ENCODE results near the gene CDC5L.

Gene CDC5L

DNA sequence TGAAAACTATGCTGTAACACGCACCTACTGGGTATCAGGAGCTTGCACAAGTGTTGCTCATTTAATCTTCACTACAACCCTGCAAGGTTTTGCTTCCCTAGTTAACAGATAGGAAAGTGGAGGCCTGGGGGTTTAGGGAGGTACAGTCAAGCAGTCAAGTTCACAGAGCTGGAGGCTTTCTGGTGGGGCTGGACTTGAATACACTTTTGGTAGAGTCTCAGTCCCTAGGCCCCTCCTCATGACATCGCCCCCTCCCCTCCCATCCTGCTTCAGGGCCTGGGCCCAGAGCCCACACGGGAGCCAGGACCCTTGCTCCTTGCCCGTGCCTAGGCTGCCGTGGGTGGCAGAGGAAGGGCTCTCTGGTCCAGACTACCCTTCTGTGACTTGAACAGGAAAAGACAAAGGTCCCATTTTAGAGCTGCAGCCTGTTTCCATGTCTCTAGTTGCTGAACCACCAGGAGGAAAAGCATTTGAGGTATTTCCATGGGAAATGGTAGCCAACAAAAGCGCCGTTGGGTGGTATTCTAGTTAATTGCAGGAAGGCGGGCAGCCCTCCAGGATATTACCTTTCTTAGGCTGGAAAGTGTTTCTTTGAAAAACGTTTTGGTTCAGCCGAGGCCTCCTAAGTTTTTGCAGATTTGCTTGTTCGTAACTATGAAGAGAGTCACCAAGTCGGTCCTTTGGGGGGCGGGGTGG, 84.9 kb downstream of the CDC5L start:
- 38 to 39% methylated on average over 13 of the region's 13 CpGs for WGBS, 2 experiments
- H3K4me3 ChIP-seq (ENCODE audit: insufficient read depth, low read depth, low read length): no peak overlapping the region
- peaks cover 15% of the 10 kb centered on the region for H3K27me3 ChIP-seq (ENCODE audit: control insufficient read depth, insufficient read depth, low read length, poor library complexity, severe bottlenecking)
- no peaks in the 10 kb centered on the region for H3K36me3 ChIP-seq (ENCODE audit: control insufficient read depth, insufficient read depth, low read length)
- peaks cover 28% of the 10 kb centered on the region for H3K4me1 ChIP-seq (ENCODE audit: control insufficient read depth, insufficient read depth, low read length)
- no peak overlapping the region for H3K27ac ChIP-seq (ENCODE audit: insufficient read depth, low read depth, low read length, poor library complexity, severe bottlenecking)
- no peaks in the 10 kb centered on the region for H3K9me3 ChIP-seq (ENCODE audit: control insufficient read depth, low read length)

DNA sequence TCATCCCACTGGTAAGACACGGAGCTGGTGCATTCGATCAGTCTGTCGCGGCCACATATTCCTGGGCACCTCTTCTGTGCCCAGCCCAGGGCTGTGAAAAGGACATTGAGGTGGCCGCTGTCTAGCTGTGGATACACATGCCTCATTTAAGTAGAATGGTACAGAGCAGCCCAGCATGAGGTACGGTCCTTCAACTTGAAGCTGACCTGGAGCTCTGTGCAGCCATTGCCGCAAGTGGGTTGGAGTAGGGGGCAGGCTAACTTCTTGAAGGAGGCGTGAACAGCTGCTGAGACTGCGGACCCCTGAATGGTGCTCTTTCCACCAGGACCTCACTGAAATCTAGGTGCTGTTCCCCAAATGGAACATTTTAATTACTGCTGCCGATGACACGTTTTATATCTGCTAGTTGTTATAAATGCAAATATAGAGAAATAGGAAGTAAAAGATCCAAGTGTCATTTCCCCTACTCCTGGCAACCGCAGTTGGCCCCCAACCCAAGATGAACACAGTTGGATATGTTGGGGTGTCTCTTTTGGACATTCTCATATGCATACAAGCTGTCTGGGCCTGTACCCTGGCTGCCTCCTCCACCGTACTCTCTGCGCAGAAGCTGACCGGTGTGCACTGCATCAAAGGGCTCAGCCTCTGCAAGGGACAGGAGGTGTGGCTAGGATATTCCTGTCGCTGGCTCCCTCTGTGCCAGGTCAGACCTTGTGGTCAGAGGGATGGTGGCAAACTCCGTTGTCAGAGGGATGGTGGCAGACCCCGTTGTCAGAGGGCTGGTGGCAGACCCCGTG, 86.1 kb downstream of the CDC5L start:
- 92 to 93% methylated on average over 19 of the region's 19 CpGs for WGBS, 2 experiments
- Histone ChIP-seq H3K36me3 (ENCODE audit: control insufficient read depth, insufficient read depth, low read length) (no peaks in the 10 kb centered on the region), H3K9me3 (ENCODE audit: control insufficient read depth, low read length) (no peaks in the 10 kb centered on the region), H3K4me1 (ENCODE audit: control insufficient read depth, insufficient read depth, low read length) (peaks cover 28% of the 10 kb centered on the region), H3K27ac (ENCODE audit: insufficient read depth, low read depth, low read length, poor library complexity, severe bottlenecking) (no peak overlapping the region), H3K4me3 (ENCODE audit: insufficient read depth, low read depth, low read length) (no peak overlapping the region), H3K27me3 (ENCODE audit: control insufficient read depth, insufficient read depth, low read length, poor library complexity, severe bottlenecking) (peaks cover 15% of the 10 kb centered on the region)

DNA sequence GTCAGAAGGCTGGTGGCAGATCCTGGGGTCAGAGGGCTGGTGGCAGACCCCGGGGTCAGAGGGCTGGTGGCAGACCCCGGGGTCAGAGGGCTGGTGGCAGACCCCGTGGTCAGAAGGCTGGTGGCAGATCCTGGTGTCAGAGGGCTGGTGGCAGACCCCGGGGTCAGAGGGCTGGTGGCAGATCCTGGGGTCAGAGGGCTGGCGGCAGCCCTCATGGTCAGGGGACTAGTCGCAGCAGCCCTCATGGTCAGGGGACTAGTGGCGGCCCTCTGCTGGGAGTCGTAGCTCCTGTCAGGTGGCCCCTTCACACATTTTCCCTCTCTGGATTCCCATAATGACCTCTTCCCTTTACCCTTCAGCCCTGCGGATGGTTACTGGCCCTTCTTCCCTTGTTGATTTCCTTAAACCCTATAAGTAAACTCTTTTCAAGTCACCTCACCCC, 86.7 kb downstream of the CDC5L start:
- Histone ChIP-seq H3K27me3 (ENCODE audit: control insufficient read depth, insufficient read depth, low read length, poor library complexity, severe bottlenecking) (peaks cover 15% of the 10 kb centered on the region), H3K4me3 (ENCODE audit: insufficient read depth, low read depth, low read length) (no peak overlapping the region), H3K9me3 (ENCODE audit: control insufficient read depth, low read length) (no peaks in the 10 kb centered on the region), H3K27ac (ENCODE audit: insufficient read depth, low read depth, low read length, poor library complexity, severe bottlenecking) (no peak overlapping the region), H3K36me3 (ENCODE audit: control insufficient read depth, insufficient read depth, low read length) (no peaks in the 10 kb centered on the region), H3K4me1 (ENCODE audit: control insufficient read depth, insufficient read depth, low read length) (peaks cover 28% of the 10 kb centered on the region)
- WGBS, 2 experiments: 91 to 92% methylated on average over 9 of the region's 9 CpGs

DNA sequence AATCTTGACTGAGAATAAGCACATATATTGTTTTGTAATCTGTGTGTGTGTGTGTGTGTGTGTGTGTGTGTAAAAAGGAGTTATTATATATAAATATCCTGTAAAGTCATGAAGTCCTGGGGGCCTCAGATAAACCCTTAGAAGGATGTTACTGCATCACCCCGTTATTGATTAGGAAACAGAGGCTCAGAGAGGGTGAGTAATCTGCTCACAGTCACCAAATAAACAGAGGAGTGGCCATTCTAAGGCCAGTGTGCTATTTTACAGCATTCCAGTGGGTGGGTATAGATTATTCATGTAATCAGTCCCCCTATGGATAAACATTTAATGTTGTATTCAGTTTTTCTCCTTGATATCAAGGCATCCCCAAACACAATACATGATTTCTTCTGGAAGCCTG, 87.1 kb downstream of the CDC5L start:
- 94 to 100% methylated on average over 1 of the region's 1 CpG for WGBS, 2 experiments
- Histone ChIP-seq H3K27ac (ENCODE audit: insufficient read depth, low read depth, low read length, poor library complexity, severe bottlenecking) (no peak overlapping the region), H3K9me3 (ENCODE audit: control insufficient read depth, low read length) (no peaks in the 10 kb centered on the region), H3K4me1 (ENCODE audit: control insufficient read depth, insufficient read depth, low read length) (peaks cover 28% of the 10 kb centered on the region), H3K4me3 (ENCODE audit: insufficient read depth, low read depth, low read length) (no peak overlapping the region), H3K36me3 (ENCODE audit: control insufficient read depth, insufficient read depth, low read length) (no peaks in the 10 kb centered on the region), H3K27me3 (ENCODE audit: control insufficient read depth, insufficient read depth, low read length, poor library complexity, severe bottlenecking) (peaks cover 15% of the 10 kb centered on the region)

DNA sequence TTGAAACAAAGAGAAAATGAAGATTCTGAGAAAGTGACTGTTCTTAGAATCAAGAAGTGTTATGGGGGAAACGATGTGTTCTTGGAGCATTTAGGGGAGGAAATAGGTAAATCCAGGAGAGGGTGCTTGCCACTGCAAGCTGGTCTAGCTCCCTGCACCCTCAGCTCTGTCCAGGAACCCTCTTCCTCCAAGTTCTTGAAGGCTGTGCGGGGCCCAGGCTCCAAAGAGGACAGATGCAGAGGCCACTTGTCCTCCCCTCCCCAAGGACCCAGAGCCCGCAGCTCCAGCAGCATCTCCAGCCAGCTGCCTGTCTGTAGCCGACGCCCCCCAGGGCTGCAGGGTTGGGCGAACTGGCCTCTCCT, 87.9 kb downstream of the CDC5L start:
- Histone ChIP-seq H3K4me3 (ENCODE audit: insufficient read depth, low read depth, low read length) (no peak overlapping the region), H3K9me3 (ENCODE audit: control insufficient read depth, low read length) (no peaks in the 10 kb centered on the region), H3K4me1 (ENCODE audit: control insufficient read depth, insufficient read depth, low read length) (peaks cover 28% of the 10 kb centered on the region), H3K27me3 (ENCODE audit: control insufficient read depth, insufficient read depth, low read length, poor library complexity, severe bottlenecking) (peaks cover 15% of the 10 kb centered on the region), H3K36me3 (ENCODE audit: control insufficient read depth, insufficient read depth, low read length) (no peaks in the 10 kb centered on the region), H3K27ac (ENCODE audit: insufficient read depth, low read depth, low read length, poor library complexity, severe bottlenecking) (no peak overlapping the region)
- 33 to 34% methylated on average over 6 of the region's 6 CpGs for WGBS, 2 experiments

DNA sequence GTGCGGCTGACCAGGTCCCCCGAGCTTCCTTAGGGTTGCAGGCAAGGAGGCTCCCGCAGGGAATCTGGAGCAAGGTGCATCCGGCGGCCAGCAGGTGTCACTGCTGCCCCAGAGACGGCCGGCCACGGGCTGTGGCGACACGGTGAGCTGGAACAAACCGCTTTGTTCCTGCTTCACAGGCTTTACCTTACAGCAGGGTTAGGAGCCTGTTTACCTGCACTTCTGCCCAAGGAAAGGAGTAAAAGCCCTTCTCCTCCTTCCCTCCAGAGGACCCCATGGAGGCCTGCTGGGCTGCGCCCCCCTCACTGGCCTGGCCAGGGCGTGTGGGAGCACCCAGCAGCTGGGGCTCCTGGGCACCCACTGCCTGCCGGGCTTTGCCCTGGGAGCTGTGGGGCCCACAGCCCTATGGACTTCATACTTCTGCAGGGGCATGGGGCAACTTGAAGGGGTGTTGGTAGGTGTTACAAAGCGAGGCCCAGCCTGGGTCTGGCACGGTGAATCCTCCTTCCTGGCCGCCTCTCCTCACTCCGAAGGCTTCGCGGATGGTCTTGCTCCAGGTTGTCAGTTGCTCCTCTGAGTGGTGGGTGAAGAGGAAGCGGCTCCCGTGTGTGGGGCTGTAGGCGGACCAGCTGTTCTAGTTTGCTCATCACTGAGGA, 88.4 kb downstream of the CDC5L start:
- no peak overlapping the region for H3K4me3 ChIP-seq (ENCODE audit: insufficient read depth, low read depth, low read length)
- H3K4me1 ChIP-seq (ENCODE audit: control insufficient read depth, insufficient read depth, low read length): peaks cover 28% of the 10 kb centered on the region
- no peaks in the 10 kb centered on the region for H3K36me3 ChIP-seq (ENCODE audit: control insufficient read depth, insufficient read depth, low read length)
- no peak overlapping the region for H3K27ac ChIP-seq (ENCODE audit: insufficient read depth, low read depth, low read length, poor library complexity, severe bottlenecking)
- WGBS, 2 experiments: 47% methylated on average over 23 of the region's 23 CpGs
- peaks cover 15% of the 10 kb centered on the region for H3K27me3 ChIP-seq (ENCODE audit: control insufficient read depth, insufficient read depth, low read length, poor library complexity, severe bottlenecking)
- no peaks in the 10 kb centered on the region for H3K9me3 ChIP-seq (ENCODE audit: control insufficient read depth, low read length)

DNA sequence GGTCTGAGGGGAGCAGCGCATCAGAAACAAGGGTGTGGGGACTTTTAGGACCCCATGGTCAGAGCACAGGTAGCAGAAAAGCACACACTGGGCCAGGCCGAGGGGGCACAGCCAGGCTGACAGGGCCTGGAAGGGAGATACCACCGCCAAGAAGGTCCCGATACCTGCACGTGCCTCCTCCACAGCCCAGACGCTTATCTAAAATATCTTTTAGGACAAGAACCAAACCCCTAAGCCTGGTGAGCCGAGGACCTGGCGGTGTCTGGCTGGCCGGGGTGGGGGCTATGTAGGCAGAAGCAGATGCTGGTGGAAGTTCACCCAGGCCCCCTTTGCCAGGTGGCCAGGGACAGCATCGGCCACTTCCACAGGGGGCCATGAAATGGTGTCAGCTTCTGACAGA, 89.3 kb downstream of the CDC5L start:
- H3K36me3 ChIP-seq (ENCODE audit: control insufficient read depth, insufficient read depth, low read length): no peaks in the 10 kb centered on the region
- peaks cover 22% of the 10 kb centered on the region for H3K4me1 ChIP-seq (ENCODE audit: control insufficient read depth, insufficient read depth, low read length)
- H3K9me3 ChIP-seq (ENCODE audit: control insufficient read depth, low read length): no peaks in the 10 kb centered on the region
- peaks cover 15% of the 10 kb centered on the region for H3K27me3 ChIP-seq (ENCODE audit: control insufficient read depth, insufficient read depth, low read length, poor library complexity, severe bottlenecking)
- H3K27ac ChIP-seq (ENCODE audit: insufficient read depth, low read depth, low read length, poor library complexity, severe bottlenecking): no peak overlapping the region
- H3K4me3 ChIP-seq (ENCODE audit: insufficient read depth, low read depth, low read length): no peak overlapping the region
- 94 to 95% methylated on average over 10 of the region's 10 CpGs for WGBS, 2 experiments

DNA sequence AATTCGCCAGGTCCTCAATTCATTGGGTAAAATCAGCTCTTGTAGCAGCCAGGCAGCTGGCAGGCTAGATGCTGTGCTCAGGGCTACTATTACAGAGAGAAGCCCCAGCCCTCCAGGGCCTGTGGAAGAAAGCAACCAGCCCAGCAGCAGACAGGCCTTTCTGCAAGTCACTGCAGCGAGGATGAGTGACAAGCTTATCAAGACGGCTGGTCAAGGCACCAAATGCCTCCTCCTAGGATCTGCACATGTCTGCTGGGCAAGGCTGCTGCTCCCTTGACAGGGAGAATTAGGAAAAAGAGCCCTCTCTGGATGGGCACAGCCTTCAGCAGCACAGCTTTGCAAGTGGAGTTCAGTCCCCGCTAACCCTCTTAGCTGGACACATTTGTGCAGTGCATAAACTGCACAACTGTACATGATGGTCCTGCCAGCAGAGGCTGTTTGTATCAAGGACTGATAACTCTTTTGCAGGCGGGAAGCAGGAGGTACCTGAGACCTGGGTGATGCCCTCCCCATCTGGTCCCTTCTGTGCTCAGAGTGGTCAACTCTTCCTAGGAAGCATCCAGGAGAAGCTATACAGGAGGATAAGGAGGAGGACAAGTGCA, 89.9 kb downstream of the CDC5L start:
- Histone ChIP-seq H3K4me3 (ENCODE audit: insufficient read depth, low read depth, low read length) (no peak overlapping the region), H3K9me3 (ENCODE audit: control insufficient read depth, low read length) (no peaks in the 10 kb centered on the region), H3K27me3 (ENCODE audit: control insufficient read depth, insufficient read depth, low read length, poor library complexity, severe bottlenecking) (peaks cover 15% of the 10 kb centered on the region), H3K27ac (ENCODE audit: insufficient read depth, low read depth, low read length, poor library complexity, severe bottlenecking) (no peak overlapping the region), H3K4me1 (ENCODE audit: control insufficient read depth, insufficient read depth, low read length) (peaks cover 17% of the 10 kb centered on the region), H3K36me3 (ENCODE audit: control insufficient read depth, insufficient read depth, low read length) (no peaks in the 10 kb centered on the region)
- 89 to 93% methylated on average over 5 of the region's 5 CpGs for WGBS, 2 experiments

DNA sequence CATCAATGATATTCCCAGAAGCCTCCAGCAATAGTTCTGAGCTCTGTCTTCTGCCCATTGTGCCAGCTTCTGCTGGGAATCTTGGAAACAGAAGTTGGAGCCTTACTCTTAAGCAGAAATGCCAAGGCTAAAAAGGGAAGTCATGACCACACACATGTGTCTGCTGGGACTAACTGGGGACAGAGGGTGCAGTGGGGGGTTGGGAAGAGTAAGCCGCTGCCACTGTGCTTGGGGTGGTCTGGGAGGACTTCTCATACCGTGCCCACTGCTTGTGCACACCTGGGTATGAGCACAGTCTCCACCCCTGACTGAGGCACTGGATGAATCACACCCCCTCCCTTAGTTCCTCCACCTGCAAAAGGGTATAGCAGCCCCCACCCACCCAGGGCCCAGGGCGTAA, 90.7 kb downstream of the CDC5L start:
- Histone ChIP-seq H3K27ac (ENCODE audit: insufficient read depth, low read depth, low read length, poor library complexity, severe bottlenecking) (no peak overlapping the region), H3K4me1 (ENCODE audit: control insufficient read depth, insufficient read depth, low read length) (peaks cover 10% of the 10 kb centered on the region)
- 91 to 95% methylated on average over 3 of the region's 3 CpGs for WGBS, 2 experiments

More for the DNA sequence above, 90.7 kb downstream of the CDC5L start:
- Histone ChIP-seq H3K4me3 (ENCODE audit: insufficient read depth, low read depth, low read length) (no peak overlapping the region), H3K36me3 (ENCODE audit: control insufficient read depth, insufficient read depth, low read length) (no peaks in the 10 kb centered on the region), H3K9me3 (ENCODE audit: control insufficient read depth, low read length) (no peaks in the 10 kb centered on the region), H3K27me3 (ENCODE audit: control insufficient read depth, insufficient read depth, low read length, poor library complexity, severe bottlenecking) (peaks cover 15% of the 10 kb centered on the region)
